ENCODE measurements around the gene MYO5B. TPM values are rescaled to one million over a fixed set of nuclear protein-coding genes. Genes with fewer than 3 reads are reported as not detected.
"Not testable (repeated sequence)": the region's sequence is repeated elsewhere in the genome, so short reads cannot be mapped to it uniquely, and the experiment has no call there.

The MYO5B gene
- total RNA-seq, 4 donors from 2014 or later, result 53.1 to 74.8 (median 55.2) TPM

DNA sequence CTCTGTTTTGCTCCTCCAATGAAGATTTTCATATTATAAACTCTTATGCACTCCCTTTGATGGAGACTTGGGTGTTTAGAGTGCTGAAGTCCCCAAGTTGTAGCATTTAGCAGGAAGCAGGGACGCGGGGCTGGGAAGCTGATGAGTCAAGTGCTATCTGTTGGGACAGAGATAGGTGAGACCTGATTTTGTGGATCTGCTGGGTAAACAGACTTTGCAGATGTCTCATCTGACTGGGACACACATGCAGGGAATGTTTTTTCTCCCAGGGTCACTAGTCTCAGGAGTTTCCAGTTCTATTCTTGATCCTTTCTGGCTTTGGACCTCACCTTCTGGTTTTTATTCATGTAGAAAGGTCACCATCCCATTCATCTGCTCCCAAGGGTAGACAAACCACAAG is 301.9 kb downstream of the MYO5B start:
- WGBS, 2 donors, result 94 to 95% methylated on average over 2 of the region's 2 CpGs
- intact Hi-C loops (cut with DNase I; ENCODE audit: low total_unique reads), result no loop called here
- H3K4me3 ChIP-seq (ENCODE audit: low read depth, poor library complexity, severe bottlenecking), result no peak overlapping the region

DNA sequence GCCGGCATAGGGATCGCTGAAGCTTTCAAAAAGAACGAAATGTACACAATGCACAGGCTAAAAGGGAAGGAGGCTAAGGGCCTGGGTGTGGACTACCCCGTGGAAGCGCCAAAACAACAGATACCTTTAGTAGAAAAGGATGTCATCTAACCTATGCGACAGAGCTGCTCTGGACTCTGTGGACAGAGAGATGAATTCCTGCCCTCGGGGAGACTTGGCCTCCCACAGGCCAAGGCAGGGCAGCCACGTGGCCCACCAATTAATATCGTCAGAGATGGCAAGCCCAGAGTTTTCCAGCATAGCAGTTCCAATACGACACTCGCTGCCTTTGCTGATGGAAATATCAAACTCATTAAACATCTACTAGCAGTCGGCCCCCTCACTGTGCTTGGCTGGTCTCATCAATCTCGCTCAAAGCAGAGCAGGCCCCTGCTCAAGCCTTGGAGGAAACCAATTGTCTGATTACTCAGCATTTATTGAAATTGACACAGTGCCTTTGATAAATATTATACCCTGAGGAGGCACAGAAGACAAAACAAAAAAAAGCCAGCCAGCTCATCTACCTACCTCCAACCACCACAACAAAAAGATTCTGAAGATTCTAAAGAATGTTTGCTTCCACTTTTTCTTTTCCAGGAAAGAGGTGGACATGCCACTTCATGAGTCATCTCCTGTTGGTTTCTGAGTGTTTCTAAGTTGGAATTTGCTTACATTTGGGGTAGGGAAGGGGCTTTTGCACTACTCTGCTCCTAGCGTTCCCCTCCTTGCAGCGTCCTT is 302.6 kb downstream of the MYO5B start:
- WGBS, 2 donors, result 70 to 79% methylated on average over 15 of the region's 15 CpGs
- DNase-seq (ENCODE audit: low spot score in 2 of 2), result peak in 1 of 2 donors; percentile 28

More for the DNA sequence above, 301.9 kb downstream of the MYO5B start:
- TF ChIP-seq, protein P1, sequence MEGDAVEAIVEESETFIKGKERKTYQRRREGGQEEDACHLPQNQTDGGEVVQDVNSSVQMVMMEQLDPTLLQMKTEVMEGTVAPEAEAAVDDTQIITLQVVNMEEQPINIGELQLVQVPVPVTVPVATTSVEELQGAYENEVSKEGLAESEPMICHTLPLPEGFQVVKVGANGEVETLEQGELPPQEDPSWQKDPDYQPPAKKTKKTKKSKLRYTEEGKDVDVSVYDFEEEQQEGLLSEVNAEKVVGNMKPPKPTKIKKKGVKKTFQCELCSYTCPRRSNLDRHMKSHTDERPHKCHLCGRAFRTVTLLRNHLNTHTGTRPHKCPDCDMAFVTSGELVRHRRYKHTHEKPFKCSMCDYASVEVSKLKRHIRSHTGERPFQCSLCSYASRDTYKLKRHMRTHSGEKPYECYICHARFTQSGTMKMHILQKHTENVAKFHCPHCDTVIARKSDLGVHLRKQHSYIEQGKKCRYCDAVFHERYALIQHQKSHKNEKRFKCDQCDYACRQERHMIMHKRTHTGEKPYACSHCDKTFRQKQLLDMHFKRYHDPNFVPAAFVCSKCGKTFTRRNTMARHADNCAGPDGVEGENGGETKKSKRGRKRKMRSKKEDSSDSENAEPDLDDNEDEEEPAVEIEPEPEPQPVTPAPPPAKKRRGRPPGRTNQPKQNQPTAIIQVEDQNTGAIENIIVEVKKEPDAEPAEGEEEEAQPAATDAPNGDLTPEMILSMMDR (IDR thresholded peaks at IDR 0.05), result no peak
- no peak for TF ChIP-seq POLR2A (IDR thresholded peaks at IDR 0.05)
- DNase-seq (ENCODE audit: low spot score in 2 of 2), result no peak

DNA sequence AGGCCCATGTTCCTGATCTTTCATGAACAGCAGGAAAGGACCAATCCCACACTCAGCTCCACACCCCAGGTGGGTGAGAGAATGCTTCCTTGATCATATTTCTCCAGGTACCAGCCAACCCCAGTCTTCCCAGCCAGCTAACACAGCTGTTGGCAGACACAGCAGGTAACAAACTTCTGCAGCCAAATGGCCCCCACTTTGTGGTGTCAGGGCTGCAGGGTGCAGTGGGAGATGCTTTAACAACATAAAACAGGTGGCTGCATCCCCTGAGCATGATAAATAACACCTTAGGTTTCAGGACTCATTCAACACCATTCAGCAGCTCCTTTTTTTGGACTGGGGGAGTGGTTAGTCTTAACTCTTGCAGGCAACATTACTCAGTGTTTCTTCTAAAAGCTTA is 304.9 kb downstream of the MYO5B start:
- intact Hi-C loops (cut with DNase I; ENCODE audit: low total_unique reads), result no loop called here
- no peak overlapping the region for H3K4me3 ChIP-seq (ENCODE audit: low read depth, poor library complexity, severe bottlenecking)
- peak in 1 of 2 donors; percentile 46 for DNase-seq (ENCODE audit: low spot score in 2 of 2)
- TF ChIP-seq, protein P1 (IDR thresholded peaks at IDR 0.05), result no peak
- TF ChIP-seq POLR2A (IDR thresholded peaks at IDR 0.05), result no peak

More for the DNA sequence above, 302.6 kb downstream of the MYO5B start:
- no peak overlapping the region for H3K4me3 ChIP-seq (ENCODE audit: low read depth, poor library complexity, severe bottlenecking)
- TF ChIP-seq POLR2A (IDR thresholded peaks at IDR 0.05), result no peak
- TF ChIP-seq, protein P1 (IDR thresholded peaks at IDR 0.05), result no peak
- intact Hi-C loops (cut with DNase I; ENCODE audit: low total_unique reads), result no loop called here

DNA sequence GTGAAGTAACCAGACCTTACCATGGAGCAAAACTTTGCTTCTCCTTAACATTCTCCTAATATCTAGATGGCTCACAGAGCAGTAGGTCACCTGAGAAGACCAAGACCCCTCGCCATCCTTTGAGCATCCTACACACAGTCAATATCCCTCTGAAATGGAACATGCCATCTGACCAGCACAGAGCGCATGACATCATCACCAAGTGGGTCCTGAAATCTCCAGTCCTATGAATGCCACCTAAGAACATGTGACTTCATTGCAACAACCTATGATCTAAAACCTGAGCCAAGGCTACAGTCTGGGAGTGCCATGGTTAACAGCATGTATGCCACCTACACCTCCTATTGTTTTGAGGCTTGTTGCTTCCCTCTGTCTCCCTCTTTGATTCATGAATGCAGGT is 305.4 kb downstream of the MYO5B start:
- WGBS, 2 donors, result 40 to 60% methylated on average over 2 of the region's 2 CpGs

DNA sequence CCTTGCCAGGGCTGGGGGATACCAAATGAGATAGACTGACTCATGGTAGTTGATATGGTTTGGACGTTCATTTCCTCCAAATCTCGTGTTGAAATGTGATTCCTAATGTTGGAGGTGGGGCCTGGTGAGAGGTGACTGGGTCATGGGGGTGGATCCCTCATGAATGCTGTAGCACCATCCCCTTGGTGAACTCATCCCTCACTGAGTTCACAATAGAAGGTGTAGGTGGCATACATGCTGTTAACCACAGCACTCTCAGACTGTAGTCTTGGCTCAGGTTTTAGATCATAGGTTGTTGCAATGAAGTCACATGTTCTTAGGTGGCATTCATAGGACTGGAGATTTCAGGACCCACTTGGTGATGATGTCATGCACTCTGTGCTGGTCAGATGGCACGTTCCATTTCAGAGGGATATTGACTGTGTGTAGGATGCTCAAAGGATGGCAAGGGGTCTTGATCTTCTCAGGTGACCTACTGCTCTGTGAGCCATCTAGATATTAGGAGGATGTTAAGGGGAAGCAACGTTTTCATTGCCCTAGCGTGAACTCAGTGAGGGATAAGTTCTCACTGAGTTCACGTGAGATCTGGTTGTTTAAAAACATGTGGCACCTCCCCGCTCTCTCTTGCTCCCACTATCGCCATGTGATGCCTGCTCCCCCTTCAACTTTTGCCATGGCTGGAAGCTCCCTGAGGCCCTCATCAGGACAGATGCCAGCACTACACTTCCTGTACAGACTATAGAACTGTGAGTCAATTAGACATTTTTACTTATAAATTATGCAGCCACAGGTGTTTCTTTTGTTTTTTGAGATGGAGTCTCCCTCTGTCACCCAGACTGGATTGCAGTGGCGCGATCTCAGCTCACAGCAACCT is 307.8 kb downstream of the MYO5B start:
- intact Hi-C loops (cut with DNase I; ENCODE audit: low total_unique reads), result no loop called here
- no peak for DNase-seq (ENCODE audit: low spot score in 2 of 2)
- 57 to 69% methylated on average over 10 of the region's 10 CpGs for WGBS, 2 donors
- no peak overlapping the region for H3K4me3 ChIP-seq (ENCODE audit: low read depth, poor library complexity, severe bottlenecking)
- no peak for TF ChIP-seq POLR2A (IDR thresholded peaks at IDR 0.05)
- TF ChIP-seq, protein P1 (IDR thresholded peaks at IDR 0.05), result no peak

More for the DNA sequence above, 305.4 kb downstream of the MYO5B start:
- H3K4me3 ChIP-seq (ENCODE audit: low read depth, poor library complexity, severe bottlenecking); intact Hi-C loops (cut with DNase I; ENCODE audit: low total_unique reads): not testable (repeated sequence)
- DNase-seq (ENCODE audit: low spot score in 2 of 2), result peak in 1 of 2 donors; percentile 5

DNA sequence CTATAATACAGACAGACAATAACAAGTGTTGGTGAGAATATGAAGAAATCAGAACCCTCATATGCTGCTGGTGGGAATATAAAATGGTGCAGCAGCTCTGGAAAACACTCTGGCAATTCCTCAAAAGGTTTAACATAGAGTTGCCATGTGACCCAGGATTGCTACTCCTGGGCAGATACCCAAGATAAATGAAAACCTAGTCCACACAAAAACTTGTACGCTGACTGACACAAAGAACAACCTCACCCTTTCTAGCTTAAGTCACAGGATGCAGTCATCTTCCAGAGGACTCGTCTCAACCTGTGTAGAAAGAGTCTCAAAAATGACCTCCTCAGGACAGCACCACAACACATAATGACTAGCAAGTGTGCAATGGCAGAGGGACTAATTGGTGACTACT is 310.0 kb downstream of the MYO5B start:
- no peak for TF ChIP-seq POLR2A (IDR thresholded peaks at IDR 0.05)
- WGBS, 2 donors, result 63 to 76% methylated on average over 2 of the region's 2 CpGs
- no peak overlapping the region for H3K4me3 ChIP-seq (ENCODE audit: low read depth, poor library complexity, severe bottlenecking)
- no peak for DNase-seq (ENCODE audit: low spot score in 2 of 2)
- intact Hi-C loops (cut with DNase I; ENCODE audit: low total_unique reads), result no loop called here

Measured in lower leg skin (tissue), 4 donors.